ENCODE measurements around the gene HBEGF. TPM values are rescaled to one million over a fixed set of nuclear protein-coding genes. Genes with fewer than 3 reads are reported as not detected.

Gene HBEGF
- total RNA-seq: 10 to 100 TPM in 3 of 4 donors, 1 to 10 TPM in 1; 5.8 to 13.0 (median 12.6) TPM

GRCh38 chr5:140346348-140347221 lies at the start of gene HBEGF:
Gene HBEGF (minus strand): TSS chr5:140346603. CDS start chr5:140346328, 275 bp downstream.
- H3K27ac ChIP-seq: peak within 1 kb of the TSS; percentile 42 to 84 (median 82)
- H3K4me3 ChIP-seq (replicated peaks in 1 of 3): peak within 1 kb of the TSS; percentile 10 to 85 (median 54)
- intact Hi-C loops (cut with DNase I): loop anchor here (5.0 kb wide), 1 partner anchor 104 kb away; no protein-coding TSS in a partner anchor
- no peaks in the 10 kb centered on the region for H3K27me3 ChIP-seq
- DNase-seq: peak; percentile 89 to 92
- H3K36me3 ChIP-seq: peaks cover 0 to 3% of the 10 kb centered on the region in 2 donors
- H3K9me3 ChIP-seq: no peaks in the 10 kb centered on the region
- peaks cover 31 to 41% of the 10 kb centered on the region in 2 donors for H3K4me1 ChIP-seq
- TF ChIP-seq POLR2A (IDR thresholded peaks at IDR 0.05) (peak; percentile 82 to 97), CTCF (IDR thresholded peaks at IDR 0.05) (peak in 5 of 6 experiments; percentile 49 to 74 (median 58))
- WGBS, 2 donors: 2% methylated on average over 15 to 16 of the region's 72 CpGs

- intact Hi-C loops (cut with DNase I): no loop called here
- DNase-seq: no peak
- no peaks in the 10 kb centered on the region for H3K27me3 ChIP-seq
- no peaks in the 10 kb centered on the region for H3K9me3 ChIP-seq
- H3K4me3 ChIP-seq (replicated peaks in 1 of 3): no peak overlapping the region
- H3K27ac ChIP-seq: no peak overlapping the region
- no peaks in the 10 kb centered on the region for H3K36me3 ChIP-seq
- WGBS, 2 donors: 96 to 100% methylated on average over 2 of the region's 2 CpGs
- TF ChIP-seq CTCF (IDR thresholded peaks at IDR 0.05) (no peak), POLR2A (IDR thresholded peaks at IDR 0.05) (no peak)
- H3K4me1 ChIP-seq: no peaks in the 10 kb centered on the region
These were observed 47.3 kb upstream of the HBEGF start for GRCh38 chr5:140393738-140394137.

GRCh38 chr5:140391732-140392131 lies 45.3 kb upstream of the HBEGF start:
- intact Hi-C loops (cut with DNase I): no loop called here
- no peaks in the 10 kb centered on the region for H3K4me1 ChIP-seq
- H3K27ac ChIP-seq: no peak overlapping the region
- H3K9me3 ChIP-seq: no peaks in the 10 kb centered on the region
- H3K36me3 ChIP-seq: no peaks in the 10 kb centered on the region
- H3K27me3 ChIP-seq: no peaks in the 10 kb centered on the region
- H3K4me3 ChIP-seq (replicated peaks in 1 of 3): no peak overlapping the region
- no peak for TF ChIP-seq POLR2A (IDR thresholded peaks at IDR 0.05)
- no peak for TF ChIP-seq CTCF (IDR thresholded peaks at IDR 0.05)
- WGBS, 2 donors: 86 to 100% methylated on average over 1 of the region's 1 CpG
- no peak for DNase-seq

- H3K4me1 ChIP-seq: no peaks in the 10 kb centered on the region
- H3K9me3 ChIP-seq: no peaks in the 10 kb centered on the region
- H3K27ac ChIP-seq: no peak overlapping the region
- no peak overlapping the region for H3K4me3 ChIP-seq (replicated peaks in 1 of 3)
- 85 to 87% methylated on average over 1 of the region's 1 CpG for WGBS, 2 donors
- no peak for DNase-seq
- intact Hi-C loops (cut with DNase I): no loop called here
- TF ChIP-seq POLR2A (IDR thresholded peaks at IDR 0.05): no peak
- no peak for TF ChIP-seq CTCF (IDR thresholded peaks at IDR 0.05)
- no peaks in the 10 kb centered on the region for H3K27me3 ChIP-seq
- no peaks in the 10 kb centered on the region for H3K36me3 ChIP-seq
These were observed 44.9 kb upstream of the HBEGF start for GRCh38 chr5:140391312-140391711.

GRCh38 chr5:140388052-140388451 lies 41.6 kb upstream of the HBEGF start:
- H3K27ac ChIP-seq: no peak overlapping the region
- H3K4me3 ChIP-seq (replicated peaks in 1 of 3): no peak overlapping the region
- no peak for TF ChIP-seq POLR2A (IDR thresholded peaks at IDR 0.05)
- no peaks in the 10 kb centered on the region for H3K36me3 ChIP-seq
- H3K27me3 ChIP-seq: no peaks in the 10 kb centered on the region
- H3K9me3 ChIP-seq: no peaks in the 10 kb centered on the region
- intact Hi-C loops (cut with DNase I): no loop called here
- H3K4me1 ChIP-seq: no peaks in the 10 kb centered on the region
- 92 to 96% methylated on average over 2 of the region's 2 CpGs for WGBS, 2 donors
- no peak for DNase-seq

Data from thyroid gland (tissue), 4 donors.